ENCODE data around the gene PCBP3.

The PCBP3 gene

DNA sequence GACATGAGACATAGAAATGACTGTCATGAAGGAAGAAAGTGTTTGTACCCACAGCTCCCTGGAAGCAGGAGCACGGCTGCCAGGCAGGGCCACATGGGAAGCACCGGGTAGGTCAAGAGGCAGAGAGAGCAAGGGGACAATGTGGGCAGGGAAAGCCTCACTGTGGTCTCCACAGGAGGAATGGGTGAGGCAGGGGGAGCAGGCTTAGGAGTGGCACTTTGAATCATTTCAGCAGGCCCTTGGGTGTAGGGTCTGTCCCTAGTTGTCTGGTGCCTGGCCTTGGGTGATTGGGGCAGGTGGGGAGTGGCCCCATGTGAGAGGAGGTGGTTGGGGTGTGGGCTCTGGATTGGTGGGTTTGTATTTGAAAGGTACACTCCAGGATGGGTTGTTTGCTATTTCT, 83.9 kb downstream of the PCBP3 start:
- no peak for DNase-seq

DNA sequence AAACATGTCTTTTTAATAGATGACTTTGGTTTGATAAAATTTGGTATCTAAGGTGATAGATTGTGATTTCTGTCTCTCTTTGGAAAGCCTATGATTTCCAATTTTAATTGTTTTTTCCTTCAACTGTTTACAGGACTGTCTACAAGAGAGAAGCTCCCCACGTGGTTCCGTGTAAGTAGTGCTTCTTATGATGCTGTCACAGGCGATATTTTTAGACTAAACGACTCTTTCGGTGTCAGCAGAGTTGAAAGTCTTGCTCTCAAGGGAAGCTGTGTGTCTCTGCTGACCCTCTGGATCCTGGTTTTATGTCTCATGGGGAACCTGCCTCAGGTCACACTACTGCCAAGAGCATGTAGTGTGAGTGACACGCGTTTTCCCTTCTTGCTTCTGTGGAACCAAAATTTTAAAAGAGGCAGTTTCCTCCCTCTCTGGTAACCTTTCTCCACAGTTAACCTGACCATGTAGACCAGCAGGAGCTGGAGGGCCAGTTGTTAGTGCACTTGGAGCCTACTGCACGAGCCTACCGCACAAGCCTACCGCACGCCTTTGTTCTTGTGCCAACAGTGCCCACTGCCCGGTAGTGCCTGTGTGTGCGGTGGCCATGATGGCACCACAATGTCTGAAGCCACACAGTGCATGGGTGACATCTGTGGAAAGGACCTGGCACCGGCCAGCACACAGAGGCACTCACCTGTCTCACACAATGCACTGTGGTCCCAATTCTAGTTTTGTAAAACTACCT, 91.9 kb downstream of the PCBP3 start:
- no peak for DNase-seq

DNA sequence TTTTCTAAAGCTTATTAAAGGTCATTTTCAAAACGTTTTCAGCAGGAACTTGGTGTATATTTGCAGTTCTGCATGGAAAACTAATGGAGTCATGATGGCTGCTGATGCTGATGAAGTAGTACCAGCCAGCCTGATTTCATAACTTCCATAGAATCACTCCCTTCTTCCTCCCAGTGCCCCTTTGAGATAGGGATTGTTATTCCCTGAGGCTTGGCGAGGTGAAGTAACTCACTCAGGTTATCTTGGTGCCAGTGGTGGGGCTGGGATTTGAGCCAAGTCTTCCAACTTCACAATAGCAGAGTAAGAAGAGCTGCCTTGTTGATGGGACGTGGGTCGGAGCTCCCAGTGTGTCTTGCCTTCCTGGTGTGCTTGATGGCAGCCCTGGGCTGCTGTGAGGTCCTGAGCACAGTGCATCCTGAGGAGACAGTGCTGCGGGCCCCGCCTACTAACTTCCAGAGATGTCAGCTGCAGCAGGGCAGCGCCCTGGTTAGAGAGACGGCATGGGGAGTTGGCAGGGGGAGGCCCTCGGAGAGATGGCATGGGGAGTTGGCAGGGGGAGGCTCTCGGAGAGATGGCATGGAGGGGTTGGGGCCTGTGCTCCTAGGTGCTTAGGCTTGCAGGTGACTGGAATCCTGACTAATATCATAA, 92.6 kb downstream of the PCBP3 start:
- no peak for DNase-seq

DNA sequence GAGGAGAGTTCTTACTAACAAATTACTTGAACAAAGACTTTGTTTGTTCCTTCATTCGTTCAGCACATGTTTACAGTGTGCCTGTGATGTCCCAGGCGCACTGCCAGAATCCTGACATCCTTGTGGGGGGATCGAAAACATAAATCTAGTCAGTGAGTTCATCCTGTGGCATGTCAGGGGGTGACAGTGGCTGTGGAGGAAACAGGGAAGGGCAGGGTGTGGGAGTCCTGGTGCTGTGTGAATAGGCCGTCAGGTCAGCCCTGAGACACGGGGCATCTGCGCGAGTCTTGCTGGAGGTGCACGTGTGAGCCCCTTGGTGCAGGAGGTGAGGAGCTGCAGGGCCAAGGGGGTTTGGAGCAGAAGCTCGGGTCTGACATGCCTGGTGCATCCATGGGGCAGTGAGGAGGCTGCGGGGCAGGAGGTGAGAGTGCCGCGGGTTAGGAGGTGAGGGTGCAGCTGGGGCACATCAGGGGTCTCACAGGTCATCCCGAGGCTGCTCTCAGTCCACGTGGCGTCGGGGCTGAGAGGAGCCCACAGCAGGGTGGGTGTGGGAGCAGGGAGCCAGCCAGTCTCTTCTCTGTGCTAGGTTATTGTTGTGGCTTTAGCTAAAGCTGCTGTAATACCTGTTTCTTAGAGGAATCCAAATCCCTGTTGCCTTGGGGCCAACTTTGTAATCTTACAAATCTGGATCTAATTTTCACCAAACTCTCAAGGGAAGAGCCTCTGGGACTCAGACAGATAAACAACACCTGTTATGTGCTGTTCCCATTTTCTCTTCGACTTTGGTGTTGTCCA, 93.4 kb downstream of the PCBP3 start:
- no peak for DNase-seq

DNA sequence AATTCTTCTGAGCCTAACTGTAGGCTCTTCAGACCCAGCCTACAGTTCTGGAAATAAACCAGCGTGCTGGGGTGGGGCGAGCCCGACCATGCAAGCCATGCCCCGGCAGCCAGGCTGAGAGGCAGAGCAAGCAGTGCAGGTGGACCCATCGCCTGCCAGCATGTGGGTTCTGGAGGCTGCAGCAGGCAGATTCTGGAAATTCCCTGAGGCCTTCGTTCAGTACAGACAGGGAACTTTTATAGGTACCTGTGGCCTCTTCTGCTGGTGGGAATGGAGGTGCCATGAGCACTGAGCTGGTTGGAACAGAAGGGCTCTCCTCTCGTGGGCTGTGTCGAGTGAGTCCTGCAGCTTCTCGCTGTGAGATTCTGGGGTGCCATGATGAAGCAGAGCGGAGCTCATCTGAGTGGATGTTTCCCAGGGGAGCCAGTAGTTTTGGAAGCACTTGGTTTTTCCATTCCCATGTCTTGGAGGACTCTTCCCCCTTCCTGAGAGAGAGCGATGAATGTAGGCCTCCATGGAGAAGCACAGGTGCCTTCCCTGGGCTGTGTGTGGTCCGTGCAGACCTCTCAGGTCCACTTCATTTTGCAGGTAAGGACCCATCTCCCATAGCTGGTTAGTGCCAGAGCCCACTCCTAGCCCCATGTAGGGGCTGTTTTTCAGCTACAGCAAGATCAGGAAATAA, 94.1 kb downstream of the PCBP3 start:
- DNase-seq: no peak

DNA sequence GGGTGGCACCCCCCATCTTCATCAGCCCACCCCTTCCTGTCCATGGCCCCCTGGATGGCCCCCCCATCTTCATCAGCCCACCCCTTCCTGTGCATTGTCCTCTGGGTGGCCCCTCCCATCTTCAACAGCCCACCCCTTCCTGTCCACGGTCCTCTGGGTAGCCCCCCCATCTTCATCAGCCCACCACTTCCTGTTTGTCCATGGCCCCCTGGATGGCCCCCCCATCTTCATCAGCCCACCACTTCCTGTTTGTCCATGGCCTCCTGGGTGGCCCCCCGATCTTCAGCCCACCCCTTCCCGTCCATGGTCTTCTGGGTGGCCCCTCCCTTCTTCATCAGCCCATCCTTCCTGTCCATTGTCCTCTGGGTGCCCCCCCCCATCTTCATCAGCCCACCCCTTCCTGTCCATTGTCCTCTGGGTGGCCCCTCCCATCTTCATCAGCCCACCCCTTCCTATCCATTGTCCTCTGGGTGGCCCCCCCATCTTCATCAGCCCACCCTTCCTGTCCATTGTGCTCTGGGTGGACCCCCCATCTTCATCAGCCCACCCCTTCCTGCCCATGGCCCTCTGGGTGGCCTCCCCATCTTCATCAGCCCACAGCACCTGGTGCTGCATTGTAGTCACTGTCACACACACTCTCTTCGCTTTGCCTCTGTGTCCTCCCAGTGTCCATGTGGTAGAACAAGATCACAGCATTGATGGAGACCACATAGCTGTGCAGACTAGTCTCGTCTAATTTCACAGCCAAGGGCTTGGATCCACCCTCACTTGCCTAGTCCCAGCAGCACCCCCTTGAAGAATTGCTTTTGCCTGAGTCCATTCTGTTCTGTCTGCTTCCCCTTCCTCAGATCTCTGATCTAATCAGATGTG, 95.9 kb downstream of the PCBP3 start:
- no peak for DNase-seq

DNA sequence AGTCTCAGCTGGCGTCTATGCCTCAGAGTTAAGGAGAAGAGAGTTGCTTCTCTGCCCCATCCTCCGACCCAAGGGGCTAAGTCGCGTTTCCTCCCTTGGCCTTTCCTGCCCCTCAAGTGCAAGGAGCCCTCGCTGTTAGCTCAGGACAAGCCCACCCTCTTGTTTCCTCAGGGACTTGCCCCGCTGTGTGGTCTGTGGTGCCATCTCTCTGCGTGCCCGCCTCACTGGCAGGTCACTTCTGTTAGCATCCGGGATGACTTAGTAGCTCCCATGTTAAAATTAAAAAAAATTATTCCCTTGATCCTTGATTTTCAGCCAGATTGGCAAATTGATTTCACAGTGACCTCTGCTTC, 96.5 kb downstream of the PCBP3 start:
- no peak for DNase-seq

DNA sequence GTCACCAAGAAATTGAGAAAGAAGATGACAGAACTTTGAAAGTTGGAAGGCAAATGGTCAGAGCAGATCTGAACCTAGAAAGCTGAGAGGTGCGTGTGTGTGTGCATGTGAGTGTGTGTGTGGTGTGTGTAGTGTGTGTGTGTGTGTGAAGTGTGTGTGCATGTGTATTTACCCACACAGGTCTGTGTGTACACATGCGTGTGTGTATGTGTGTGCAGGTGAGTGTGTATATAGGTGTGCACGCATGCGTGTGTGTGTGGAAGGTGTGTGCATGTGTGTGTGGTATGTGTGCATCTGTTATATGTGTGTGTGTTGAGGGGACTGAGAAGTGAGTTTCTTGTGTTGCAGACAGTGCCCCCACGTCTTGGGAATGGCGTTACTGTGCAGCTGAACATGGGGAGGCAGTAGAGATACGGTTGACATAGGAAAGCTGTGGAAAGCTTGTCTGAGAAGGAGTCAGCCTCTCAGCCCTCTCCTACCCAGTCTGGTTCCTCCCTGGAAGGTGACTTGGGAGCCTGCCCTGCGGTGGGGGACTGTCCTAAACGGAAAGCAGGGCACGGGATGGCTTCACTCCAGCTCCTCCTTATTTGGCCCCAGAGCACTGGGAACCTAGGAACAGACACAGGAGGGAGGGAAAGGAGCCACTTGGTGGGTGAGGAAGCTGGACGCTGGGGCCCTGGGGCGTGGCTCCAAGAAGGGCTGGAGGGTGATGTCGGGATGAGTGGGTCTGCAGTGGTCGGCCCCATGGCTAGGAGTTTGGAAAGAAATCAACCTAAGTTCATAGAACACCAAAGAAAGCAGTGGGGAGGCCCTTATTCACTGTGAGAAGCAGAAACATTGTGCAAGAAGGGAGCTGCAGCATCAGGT, 97.2 kb downstream of the PCBP3 start:
- no peak for DNase-seq

DNA sequence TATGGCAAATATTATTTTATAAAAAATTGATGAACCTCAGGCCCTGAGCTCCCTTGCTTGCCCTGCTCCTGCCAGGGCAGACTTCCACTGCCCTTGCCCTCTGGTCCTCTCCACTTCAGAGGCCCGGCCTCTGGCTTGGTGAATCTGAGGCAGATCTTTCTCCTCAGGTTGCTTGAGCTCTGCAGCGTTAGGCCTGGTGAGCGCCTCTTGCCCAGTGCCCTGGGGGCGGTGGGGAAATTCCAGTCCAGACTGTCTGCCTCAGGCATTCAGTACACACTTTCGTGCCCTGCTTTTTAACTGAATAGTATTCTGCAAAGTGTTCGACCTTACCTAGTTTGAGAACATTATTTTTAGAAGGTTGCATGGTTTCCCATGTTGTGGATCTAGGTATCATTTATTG, 98.2 kb downstream of the PCBP3 start:
- DNase-seq: no peak

DNA sequence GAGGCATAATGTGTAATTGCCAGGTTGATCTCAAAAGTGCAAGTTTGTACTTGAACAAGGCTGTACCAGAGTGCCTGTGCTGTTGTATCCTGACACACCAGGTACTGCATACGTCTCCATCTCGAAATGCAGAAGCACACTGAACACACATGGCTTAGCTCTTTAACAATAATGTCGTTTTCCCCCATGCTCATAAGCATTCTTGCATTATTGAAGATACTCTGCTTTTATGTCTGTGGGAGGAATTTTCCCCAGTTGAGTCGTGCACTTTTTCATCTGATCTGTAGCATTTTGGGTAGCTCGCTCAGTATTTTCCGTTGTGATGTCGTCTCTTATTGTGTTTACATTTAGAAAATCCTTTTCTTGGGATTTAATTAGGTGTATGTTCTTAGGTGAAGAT, 98.7 kb downstream of the PCBP3 start:
- no peak for DNase-seq

DNA sequence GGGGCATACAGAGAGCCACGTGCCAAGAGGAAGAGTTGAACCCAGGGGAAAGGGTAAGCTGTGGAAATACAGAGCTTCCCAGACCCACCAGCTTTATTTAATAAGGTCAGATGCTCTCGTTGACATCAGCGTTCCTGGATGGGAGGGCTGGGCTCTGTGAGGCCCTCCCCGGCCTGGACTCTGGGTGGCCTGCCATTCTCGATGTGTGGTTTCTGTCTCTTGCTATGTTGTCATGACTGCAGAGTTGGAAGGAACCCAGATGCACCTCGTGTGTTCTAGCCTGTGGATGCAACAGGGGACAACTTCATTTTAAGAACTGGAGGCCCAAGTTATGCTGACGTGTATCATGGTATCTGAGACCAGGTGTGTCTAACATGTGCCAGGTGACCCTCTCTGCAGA, 101.7 kb downstream of the PCBP3 start:
- no peak for DNase-seq

DNA sequence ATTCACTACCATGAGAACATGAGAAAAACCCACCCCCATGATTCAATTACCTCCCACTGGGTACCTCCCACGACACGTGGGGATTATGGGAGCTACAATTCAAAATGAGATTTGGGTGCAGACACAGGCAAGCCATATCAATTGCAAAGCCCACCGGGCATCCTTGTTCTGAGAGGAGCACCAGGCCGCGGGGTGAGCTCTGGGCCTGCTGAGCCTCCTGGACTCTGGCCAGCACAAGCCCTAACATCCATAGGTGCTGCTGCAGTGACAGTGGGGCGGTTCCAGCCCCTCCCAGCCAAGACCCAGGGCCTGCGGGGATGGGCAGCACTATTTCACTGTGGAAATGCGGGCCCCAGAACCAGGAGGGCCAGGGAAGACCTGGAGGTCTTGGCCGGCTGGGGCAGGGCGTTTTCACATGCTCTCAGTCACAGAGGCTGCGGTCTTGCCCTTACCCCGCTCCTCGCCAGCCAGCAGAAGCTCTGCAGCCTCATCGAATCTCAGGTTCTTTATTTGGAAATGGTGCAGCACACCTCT, 103.8 kb downstream of the PCBP3 start:
- no peak for DNase-seq

DNA sequence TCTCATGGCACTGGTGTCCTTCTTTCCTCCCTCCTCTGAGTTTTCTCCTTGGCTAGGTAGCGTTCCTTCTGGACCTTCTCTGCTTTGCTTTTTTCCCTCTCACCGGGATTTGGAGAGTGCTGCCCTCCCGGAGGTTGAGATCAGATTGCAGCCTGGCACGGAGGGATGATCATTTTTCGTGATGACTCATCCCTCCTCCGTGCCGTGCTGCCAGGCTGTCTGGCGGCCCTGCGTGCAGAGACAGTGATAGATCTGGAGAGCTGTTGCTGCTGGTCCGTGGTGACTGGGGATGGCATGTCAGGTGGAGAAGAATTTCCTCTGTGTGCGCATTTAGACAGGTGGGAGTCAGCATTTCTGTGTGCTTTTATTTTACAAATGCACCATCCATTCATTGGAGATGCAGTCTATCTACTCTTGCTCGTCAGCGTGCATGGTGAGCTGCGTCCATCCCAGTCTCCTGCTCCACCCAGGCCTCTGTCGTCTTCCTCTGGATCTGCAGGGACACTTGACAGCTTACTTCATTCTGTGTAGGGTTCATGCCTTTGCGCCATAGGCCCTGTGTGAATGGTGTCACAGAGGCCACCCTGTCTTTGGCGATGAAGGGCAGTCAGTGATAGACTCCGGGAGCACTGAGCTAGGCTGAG, 104.4 kb downstream of the PCBP3 start:
- no peak for DNase-seq

DNA sequence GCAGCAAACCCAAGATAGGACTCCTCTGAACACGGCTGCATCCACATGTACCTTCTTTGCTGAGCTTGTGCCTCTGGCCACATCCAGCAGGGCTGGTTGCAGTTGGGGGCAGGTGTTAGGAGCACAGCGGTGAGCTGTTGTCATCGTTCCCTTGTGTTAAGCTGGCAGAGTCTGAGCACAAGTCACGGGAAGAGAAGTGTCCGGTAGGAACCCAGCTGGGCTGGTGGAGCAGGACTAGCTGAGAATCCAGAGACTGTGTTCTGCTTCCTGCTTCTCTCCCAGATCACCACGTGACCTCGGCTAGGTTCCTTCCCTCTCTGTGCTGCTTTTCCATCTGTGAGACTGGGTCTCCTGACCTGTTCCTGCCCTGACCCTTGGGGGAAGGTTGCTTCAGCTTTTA, 105.1 kb downstream of the PCBP3 start:
- DNase-seq: no peak

DNA sequence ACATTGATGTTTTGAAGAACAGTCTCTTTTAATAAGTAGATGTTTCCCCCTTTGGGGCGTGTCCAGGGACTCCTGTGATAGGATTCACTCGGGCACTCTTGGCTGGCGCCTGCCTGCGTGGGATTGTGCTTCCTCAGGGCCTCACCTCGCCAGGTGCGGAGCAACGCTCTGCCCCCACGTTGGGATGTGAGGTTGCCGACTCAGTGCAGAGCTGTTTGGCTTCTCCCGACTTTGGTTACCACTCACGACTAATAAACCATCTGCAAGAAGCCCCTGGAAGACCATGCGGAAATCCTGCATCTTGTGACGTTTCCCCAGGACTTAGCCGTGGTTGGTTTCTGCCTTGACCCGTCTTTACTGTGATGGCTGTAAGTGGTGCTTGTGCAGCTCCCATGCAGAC, 106.4 kb downstream of the PCBP3 start:
- no peak for DNase-seq

DNA sequence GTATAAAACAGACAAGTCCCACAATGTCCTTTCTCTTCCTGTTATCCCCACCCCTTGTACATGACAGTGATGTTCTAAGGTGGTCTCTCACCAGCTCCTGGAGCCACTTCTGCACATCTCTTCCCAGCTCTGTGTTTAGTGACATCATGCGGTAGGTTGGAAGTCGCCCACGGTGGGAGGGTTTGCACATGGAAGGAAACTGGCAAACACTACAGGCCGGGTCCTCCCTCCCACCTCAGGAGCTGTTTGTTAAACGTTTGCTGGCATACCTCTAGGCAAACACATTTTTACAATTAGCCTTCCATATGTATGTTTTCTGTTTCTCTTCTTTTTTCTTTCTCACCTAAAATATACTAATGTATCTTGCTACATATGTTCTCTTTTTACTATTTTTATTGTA, 107.4 kb downstream of the PCBP3 start:
- no peak for DNase-seq

DNA sequence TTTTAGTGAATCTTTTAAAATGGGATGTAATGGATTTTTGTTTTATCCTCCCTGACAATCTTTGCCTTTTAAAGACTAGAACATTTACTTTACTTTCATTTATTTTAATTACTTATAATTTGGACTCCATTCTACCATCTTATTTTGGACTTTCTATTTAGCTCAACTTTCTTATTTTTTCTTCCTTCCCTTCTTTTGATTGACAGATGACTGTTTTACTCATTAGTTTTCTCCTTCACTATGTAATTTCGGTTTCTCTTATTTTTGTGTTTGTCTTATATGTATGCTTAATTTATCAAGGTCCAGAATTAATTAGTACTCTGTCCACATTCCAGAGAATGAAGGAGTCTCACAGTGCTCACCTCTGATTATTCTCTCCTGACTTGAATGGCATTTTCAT, 109.9 kb downstream of the PCBP3 start:
- DNase-seq: no peak

DNA sequence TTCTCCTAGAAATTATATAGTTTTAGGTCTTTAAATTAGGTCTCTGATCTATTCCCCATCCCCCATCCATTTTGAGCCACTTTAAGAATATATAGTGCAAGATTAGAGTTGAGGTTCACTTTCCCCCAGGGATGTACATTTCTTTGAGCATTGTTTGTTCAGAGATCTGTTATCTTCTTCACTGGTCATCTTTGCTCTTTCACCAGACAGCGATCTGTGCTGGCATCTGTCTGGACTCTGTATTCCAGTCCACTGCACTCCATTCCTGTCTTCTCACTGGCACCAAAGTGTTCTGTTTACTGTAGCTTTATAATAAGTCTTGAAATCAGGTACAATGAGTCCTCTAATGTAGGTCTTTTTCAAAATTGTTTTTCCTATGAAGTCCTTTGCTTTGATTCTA, 112.5 kb downstream of the PCBP3 start:
- no peak for DNase-seq

DNA sequence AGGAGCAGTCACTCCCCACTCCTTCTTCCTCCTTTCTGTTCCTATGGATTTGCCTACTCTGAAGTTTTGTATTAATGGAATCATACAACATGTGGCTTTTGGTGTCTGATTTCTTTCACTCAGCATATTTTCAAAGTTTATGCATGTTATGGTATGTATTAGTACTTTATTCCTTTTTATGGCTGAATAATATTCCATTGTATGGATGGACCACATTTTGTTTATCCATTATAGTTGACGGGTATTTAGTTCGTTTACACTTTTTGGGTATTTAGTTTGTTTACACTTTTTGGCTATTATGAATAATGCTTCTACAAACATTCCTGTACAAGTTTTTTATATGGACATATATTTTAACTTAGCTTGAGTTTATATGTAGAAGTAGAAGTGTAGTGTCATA, 113.1 kb downstream of the PCBP3 start:
- no peak for DNase-seq

DNA sequence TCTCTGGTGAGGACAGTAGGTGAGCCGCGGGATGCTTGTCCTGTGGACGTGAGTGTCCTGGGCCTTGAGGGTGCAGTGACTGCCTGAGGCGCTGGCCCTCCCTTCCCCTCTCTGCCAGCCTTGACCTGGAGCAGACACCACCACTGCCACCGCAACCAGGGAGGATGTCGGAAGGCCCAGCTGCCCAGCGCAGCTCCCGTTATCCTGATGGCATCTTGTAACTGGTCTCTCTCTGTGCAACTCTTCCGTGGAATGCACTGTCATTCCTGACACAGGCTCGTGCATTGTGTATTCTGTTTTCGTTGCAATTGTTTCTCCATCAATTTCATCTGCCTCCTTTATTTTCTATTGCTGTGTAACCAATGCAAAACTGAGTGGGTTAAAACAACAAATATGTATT, 118.2 kb downstream of the PCBP3 start:
- no peak for DNase-seq

DNA sequence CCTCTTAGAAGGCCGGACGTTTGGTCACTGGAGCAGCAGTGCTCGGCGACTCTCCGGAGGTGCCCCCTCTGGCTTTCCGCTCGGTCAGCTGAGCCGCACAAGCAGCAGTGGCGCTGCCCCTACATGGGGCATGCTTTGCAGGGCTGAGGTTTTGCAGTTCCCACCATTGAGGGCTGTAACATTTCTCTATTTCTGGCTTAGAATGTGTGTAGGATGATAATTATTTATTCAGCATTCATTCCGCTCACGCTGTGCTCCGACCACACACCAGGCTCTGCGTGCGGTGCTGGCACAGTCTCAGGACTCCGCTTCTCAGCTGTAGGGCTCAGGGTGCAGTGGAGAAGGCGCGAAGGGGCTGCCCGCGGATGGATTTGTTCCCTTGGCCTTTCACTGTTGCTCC, 119.5 kb downstream of the PCBP3 start:
- DNase-seq: no peak

Measured in CD4-positive, alpha-beta T cell treated with Interferon alpha-2 for 1 hour (primary cell).